Measurements from ENCODE around the gene KLHDC8B. TPM values are rescaled to one million over a fixed set of nuclear protein-coding genes. Genes with fewer than 3 reads are reported as not detected.

KLHDC8B gene
- total RNA-seq, 2 donors from 2014 or later: 22.4 to 29.8 TPM

DNA sequence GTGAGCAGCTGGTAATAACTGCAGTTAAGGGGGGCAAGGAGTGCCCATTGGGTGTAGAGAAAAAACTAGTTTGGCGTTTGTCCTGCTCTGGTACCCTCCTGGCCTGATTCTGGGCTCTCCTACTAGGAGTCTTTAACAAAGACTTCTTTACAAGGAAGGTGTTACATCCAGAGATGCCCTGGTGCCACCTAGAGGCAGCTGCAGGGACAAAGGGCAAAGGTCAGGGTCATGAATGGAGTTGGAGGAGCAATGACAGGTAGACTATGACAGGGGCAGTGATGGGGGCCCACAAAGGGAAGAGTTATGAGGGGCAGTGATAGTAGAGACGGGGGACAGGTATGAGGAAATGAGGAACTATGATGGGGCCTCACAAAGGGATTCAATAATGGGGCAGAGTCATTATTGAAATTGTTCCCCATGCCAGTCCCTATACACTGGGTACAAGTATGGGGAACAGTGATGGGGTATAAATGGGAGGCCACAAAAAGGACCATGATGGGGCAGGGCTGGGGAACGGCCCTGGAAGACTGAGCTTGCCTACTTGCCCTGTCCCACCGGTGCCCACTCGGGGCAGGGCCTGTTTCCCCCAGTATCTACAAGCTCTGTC lies 13.2 kb upstream of the KLHDC8B start:
- TF ChIP-seq, protein P1, sequence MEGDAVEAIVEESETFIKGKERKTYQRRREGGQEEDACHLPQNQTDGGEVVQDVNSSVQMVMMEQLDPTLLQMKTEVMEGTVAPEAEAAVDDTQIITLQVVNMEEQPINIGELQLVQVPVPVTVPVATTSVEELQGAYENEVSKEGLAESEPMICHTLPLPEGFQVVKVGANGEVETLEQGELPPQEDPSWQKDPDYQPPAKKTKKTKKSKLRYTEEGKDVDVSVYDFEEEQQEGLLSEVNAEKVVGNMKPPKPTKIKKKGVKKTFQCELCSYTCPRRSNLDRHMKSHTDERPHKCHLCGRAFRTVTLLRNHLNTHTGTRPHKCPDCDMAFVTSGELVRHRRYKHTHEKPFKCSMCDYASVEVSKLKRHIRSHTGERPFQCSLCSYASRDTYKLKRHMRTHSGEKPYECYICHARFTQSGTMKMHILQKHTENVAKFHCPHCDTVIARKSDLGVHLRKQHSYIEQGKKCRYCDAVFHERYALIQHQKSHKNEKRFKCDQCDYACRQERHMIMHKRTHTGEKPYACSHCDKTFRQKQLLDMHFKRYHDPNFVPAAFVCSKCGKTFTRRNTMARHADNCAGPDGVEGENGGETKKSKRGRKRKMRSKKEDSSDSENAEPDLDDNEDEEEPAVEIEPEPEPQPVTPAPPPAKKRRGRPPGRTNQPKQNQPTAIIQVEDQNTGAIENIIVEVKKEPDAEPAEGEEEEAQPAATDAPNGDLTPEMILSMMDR (IDR thresholded peaks at IDR 0.05): no peak
- no peak for ATAC-seq (ENCODE audit: insufficient number of reproducible peaks, low FRiP score, low read depth)
- H3K4me3 ChIP-seq: no peak overlapping the region

DNA sequence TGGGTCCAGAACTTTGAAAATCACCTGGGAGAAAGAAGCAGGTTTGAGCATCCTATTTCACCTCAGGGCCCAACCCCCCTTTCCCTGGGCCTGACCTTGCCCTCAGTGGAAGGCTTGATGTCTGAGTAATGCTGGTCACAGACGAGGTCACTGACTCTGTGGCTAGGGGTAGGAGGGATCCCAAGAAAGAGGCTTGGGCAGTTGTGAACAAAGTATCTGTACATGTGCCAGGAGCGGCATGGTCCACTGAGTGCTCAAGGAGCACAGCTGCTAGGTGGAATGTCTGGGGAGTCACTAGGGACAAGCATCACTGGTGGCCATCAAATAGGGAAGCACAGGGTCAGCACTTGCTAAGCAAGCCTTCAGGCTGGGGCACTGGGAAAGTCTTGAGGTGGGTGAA lies 12.6 kb upstream of the KLHDC8B start:
- H3K27ac ChIP-seq: no peak overlapping the region
- no peaks in the 10 kb centered on the region for H3K9me3 ChIP-seq
- DNase-seq (ENCODE audit: low spot score): no peak
- no peak for ATAC-seq (ENCODE audit: insufficient number of reproducible peaks, low FRiP score, low read depth)
- peaks cover 12% of the 10 kb centered on the region for H3K36me3 ChIP-seq
- TF ChIP-seq, protein P1 (IDR thresholded peaks at IDR 0.05): no peak
- H3K4me3 ChIP-seq: no peak overlapping the region
- H3K27me3 ChIP-seq (replicated peaks; ENCODE audit: insufficient read depth): no peaks in the 10 kb centered on the region
- H3K4me1 ChIP-seq (ENCODE audit: control insufficient read depth in 1 of 2, low read depth in 2 of 2): peaks cover 0 to under 1% of the 10 kb centered on the region in 2 donors

More for the DNA sequence above, 13.2 kb upstream of the KLHDC8B start:
- no peak overlapping the region for H3K27ac ChIP-seq
- H3K9me3 ChIP-seq: no peaks in the 10 kb centered on the region
- DNase-seq (ENCODE audit: low spot score): no peak
- no peaks in the 10 kb centered on the region for H3K27me3 ChIP-seq (replicated peaks; ENCODE audit: insufficient read depth)
- H3K4me1 ChIP-seq (ENCODE audit: control insufficient read depth in 1 of 2, low read depth in 2 of 2): no peaks in the 10 kb centered on the region
- H3K36me3 ChIP-seq: peaks cover 6% of the 10 kb centered on the region

DNA sequence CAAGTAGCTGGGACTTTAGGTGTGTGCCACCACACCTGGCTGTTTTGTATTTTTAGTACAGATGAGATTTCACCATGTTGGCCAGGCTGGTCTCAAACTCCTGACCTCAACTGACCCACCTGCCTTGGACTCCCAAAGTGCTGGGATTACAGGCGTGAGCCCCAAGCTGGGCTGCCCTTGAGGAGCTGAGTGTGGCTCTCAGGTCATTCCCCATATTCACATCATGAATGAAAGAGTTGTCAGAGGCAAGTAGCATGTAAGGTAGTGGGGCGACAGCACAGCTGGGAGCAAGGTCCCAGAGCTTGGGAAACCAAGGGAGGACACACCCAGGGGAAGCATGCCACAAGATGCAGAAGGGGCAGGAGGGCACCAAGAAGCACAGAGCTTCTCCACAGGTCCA lies 10.2 kb upstream of the KLHDC8B start:
- no peaks in the 10 kb centered on the region for H3K27me3 ChIP-seq (replicated peaks; ENCODE audit: insufficient read depth)
- DNase-seq (ENCODE audit: low spot score): no peak
- peaks cover 7 to 19% of the 10 kb centered on the region in 2 donors for H3K4me1 ChIP-seq (ENCODE audit: control insufficient read depth in 1 of 2, low read depth in 2 of 2)
- TF ChIP-seq, protein P1 (IDR thresholded peaks at IDR 0.05): no peak
- H3K9me3 ChIP-seq: no peaks in the 10 kb centered on the region
- peaks cover 16% of the 10 kb centered on the region for H3K36me3 ChIP-seq
- H3K4me3 ChIP-seq: no peak overlapping the region
- no peak for ATAC-seq (ENCODE audit: insufficient number of reproducible peaks, low FRiP score, low read depth)
- no peak overlapping the region for H3K27ac ChIP-seq

DNA sequence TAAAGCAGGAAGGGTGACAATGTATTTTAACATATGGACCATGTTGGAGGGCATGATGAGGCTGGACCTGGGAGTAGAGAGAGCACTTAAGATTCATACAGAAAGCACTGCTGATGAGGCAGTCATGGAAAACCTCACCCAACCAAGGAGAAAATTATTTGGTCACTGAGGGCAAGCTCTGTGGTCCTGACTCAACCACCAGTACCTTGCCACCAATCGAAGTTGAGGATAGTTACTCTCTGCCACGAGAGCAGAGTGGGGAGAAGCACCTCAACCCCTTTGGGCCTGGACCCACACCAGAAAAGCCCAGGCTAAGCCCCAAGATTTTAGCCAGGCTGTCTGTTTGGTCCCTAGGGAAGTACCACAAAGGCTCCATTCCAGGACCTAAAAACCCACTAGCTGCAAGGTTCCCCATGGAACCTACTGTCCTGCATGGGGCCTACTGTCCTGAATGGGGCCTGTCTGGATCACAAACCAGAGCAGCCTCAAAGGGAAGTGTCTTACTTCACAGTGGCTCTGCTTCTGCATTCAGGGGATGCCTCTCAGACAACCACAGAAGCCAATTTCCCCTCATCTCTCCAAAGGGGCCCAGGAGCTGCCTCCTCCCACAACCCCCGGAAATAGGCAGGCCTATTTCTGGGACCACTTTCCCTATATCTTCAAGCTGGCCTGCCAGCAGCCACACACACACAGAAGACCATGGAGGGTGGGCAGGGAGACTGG lies 9.4 kb upstream of the KLHDC8B start:
- DNase-seq (ENCODE audit: low spot score) (no peak), ATAC-seq (ENCODE audit: insufficient number of reproducible peaks, low FRiP score, low read depth) (no peak)
- Histone ChIP-seq H3K27me3 (replicated peaks; ENCODE audit: insufficient read depth) (no peaks in the 10 kb centered on the region), H3K27ac (no peak overlapping the region), H3K4me1 (ENCODE audit: control insufficient read depth in 1 of 2, low read depth in 2 of 2) (peaks cover 7 to 27% of the 10 kb centered on the region in 2 donors), H3K36me3 (peaks cover 16% of the 10 kb centered on the region), H3K9me3 (no peaks in the 10 kb centered on the region), H3K4me3 (no peak overlapping the region)
- TF ChIP-seq, protein P1 (IDR thresholded peaks at IDR 0.05): no peak

DNA sequence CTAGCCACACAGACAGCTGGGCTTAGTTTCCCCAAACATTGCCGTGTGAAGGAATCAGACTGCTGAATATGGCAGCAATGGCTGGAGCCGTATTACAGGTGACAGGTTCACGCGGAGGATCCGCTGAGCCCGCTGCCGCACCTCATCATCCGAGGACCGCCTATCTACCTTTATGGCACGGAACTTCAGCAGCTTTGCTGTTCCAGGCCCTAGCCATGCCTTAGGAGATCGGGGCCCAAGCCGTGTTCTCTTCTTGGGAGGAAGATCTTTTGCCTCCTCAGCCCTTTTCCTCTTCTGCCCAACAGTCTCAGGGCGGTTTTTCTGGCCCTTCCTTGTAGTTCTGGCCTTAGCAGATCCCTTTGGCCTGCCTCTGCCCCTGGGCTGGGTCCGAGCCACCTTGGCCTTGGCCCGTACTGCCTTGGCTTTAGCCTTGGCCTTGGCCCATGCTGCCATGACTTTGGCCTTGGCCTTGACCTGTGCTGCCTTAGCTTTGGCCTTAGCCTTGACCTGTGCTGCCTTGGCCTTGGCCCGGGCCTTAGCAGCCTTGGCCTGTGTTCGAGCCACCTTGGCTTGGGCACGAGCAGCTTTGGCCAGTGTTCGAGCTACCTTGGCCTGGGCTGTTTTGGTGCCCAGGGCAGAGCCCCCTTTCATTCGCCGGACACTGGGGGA lies 8.5 kb upstream of the KLHDC8B start:
- no peak for DNase-seq (ENCODE audit: low spot score)
- no peaks in the 10 kb centered on the region for H3K27me3 ChIP-seq (replicated peaks; ENCODE audit: insufficient read depth)
- no peaks in the 10 kb centered on the region for H3K9me3 ChIP-seq
- peaks cover 7 to 28% of the 10 kb centered on the region in 2 donors for H3K4me1 ChIP-seq (ENCODE audit: control insufficient read depth in 1 of 2, low read depth in 2 of 2)
- peaks cover 16% of the 10 kb centered on the region for H3K36me3 ChIP-seq
- TF ChIP-seq, protein P1 (IDR thresholded peaks at IDR 0.05): no peak
- H3K27ac ChIP-seq: no peak overlapping the region
- no peak overlapping the region for H3K4me3 ChIP-seq
- ATAC-seq (ENCODE audit: insufficient number of reproducible peaks, low FRiP score, low read depth): no peak

Data from thoracic aorta (tissue), 2 donors.